SK-N-SH (cell line): ENCODE results near the gene STEEP1. TPM values are rescaled to one million over a fixed set of nuclear protein-coding genes. Genes with fewer than 3 reads are reported as not detected.

Source experiments
- CTCF ChIA-PET: fragments of 300-600, 350-600 bp; formaldehyde crosslinking; extraction: SDS; loops from one replicate; lab custom pipeline; 2021; lab: Yijun Ruan, JAX
- POLR2A ChIA-PET: fragments of 350-600 bp; sonication (Branson Sonifier 250); formaldehyde crosslinking; extraction: SDS; loops from one replicate; lab custom pipeline; 2020; ENCODE audit warnings: antibody characterized with exemption, inconsistent platforms; lab: Yijun Ruan, JAX
- DNase-seq: peaks from one replicate; pipeline ENCODE4 v3.0.0; 2012
- H2AFZ ChIP-seq: fragments of 200-600 bp; sonication (generic); 2 replicates; pipeline ENCODE4 v1.8.1; 2016; ENCODE audit warnings: antibody characterized with exemption, mild to moderate bottlenecking, low read depth
- H3F3A ChIP-seq: fragments of 200-600 bp; sonication (generic); replicated peaks from 2 replicates; pipeline ENCODE3; 2016; ENCODE audit warnings: antibody characterized with exemption, mild to moderate bottlenecking; ENCODE audit not compliant: insufficient read depth
- H3K27ac ChIP-seq, 2 experiments: fragments of 200-500 bp in 1 of 2; fragments of 200-600 bp in 1 of 2; sonication (Bioruptor generic) in 1 of 2; sonication (generic), shearing (Covaris generic) in 1 of 2; 2 replicates each; pipeline versions ENCODE4 v1.5.1 to v1.6.1; 2014 to 2016; ENCODE audit warnings: low read depth in 2 of 2, inconsistent platforms in 1 of 2, low read length in 1 of 2, mild to moderate bottlenecking in 1 of 2, mixed read lengths in 1 of 2
- H3K27me3 ChIP-seq: fragments of 200-600 bp; sonication (generic), shearing (Covaris generic); 2 replicates; pipeline ENCODE4 v1.6.1; 2016; ENCODE audit warnings: mixed run types; ENCODE audit not compliant: insufficient read depth
- H3K36me3 ChIP-seq, 2 experiments: fragments of 200-500 bp in 1 of 2; fragments of 200-600 bp in 1 of 2; sonication (Bioruptor generic) in 1 of 2; sonication (generic) in 1 of 2; replicated peaks in 1 of 2; 2 replicates each; pipeline versions ENCODE3 to v1.5.1; 2014 to 2016; ENCODE audit warnings: low read length in 1 of 2, mild to moderate bottlenecking in 1 of 2; ENCODE audit not compliant: insufficient read depth in 2 of 2, control insufficient read depth in 1 of 2
- H3K4me1 ChIP-seq, 2 experiments: fragments of 200-500 bp in 1 of 2; fragments of 200-600 bp in 1 of 2; sonication (Bioruptor generic) in 1 of 2; sonication (generic), shearing (Covaris generic) in 1 of 2; 2 replicates each; pipeline versions ENCODE4 v1.5.1 to v1.6.1; 2014 to 2016; ENCODE audit warnings: low read depth in 1 of 2, low read length in 1 of 2, mixed run types in 1 of 2; ENCODE audit not compliant: insufficient read depth in 2 of 2, control insufficient read depth in 1 of 2
- H3K4me2 ChIP-seq: fragments of 200-600 bp; sonication (generic), shearing (Covaris generic); 2 replicates; pipeline ENCODE4 v1.6.1; 2017; ENCODE audit warnings: mixed run types
- H3K4me3 ChIP-seq, 2 experiments: fragments of 200-500 bp in 1 of 2; fragments of 200-600 bp in 1 of 2; sonication (Bioruptor generic) in 1 of 2; sonication (generic), shearing (Covaris generic) in 1 of 2; 2 replicates each; pipeline versions ENCODE4 v1.5.1 to v1.8.1; 2014 to 2016; ENCODE audit warnings: low read depth in 2 of 2, inconsistent platforms in 1 of 2, low read length in 1 of 2, mild to moderate bottlenecking in 1 of 2, mixed read lengths in 1 of 2, moderate library complexity in 1 of 2
- H3K79me2 ChIP-seq: fragments of 200-600 bp; sonication (generic); 2 replicates; pipeline ENCODE4 v1.8.1; 2017; ENCODE audit warnings: mild to moderate bottlenecking; ENCODE audit not compliant: insufficient read depth
- H3K9ac ChIP-seq: fragments of 200-600 bp; sonication (generic); 2 replicates; pipeline ENCODE4 v1.6.1; 2017; ENCODE audit warnings: mixed run types
- H3K9me2 ChIP-seq: fragments of 200-600 bp; sonication (generic); 2 replicates; pipeline ENCODE4 v1.6.1; 2017; ENCODE audit warnings: mixed run types
- H3K9me3 ChIP-seq: fragments of 200-600 bp; sonication (generic); 2 replicates; pipeline ENCODE4 v1.6.1; 2017; ENCODE audit warnings: mixed run types, mild to moderate bottlenecking, moderate library complexity
- H4K20me1 ChIP-seq: fragments of 200-600 bp; sonication (generic); 2 replicates; pipeline ENCODE4 v1.6.1; 2017; ENCODE audit warnings: mild to moderate bottlenecking, mixed run types; ENCODE audit not compliant: insufficient read depth
- ELF1 ChIP-seq: IDR thresholded peaks from 2 replicates; pipeline ENCODE4 v1.4.0; 2012
- EZH2phosphoT487 ChIP-seq: fragments of 200-600 bp; sonication (generic); IDR thresholded peaks from 2 replicates; pipeline ENCODE4 v1.6.1; 2017; ENCODE audit warnings: low read depth, mixed run types, mild to moderate bottlenecking, antibody characterized with exemption, moderate library complexity, borderline replicate concordance
- FOSL2 ChIP-seq: IDR thresholded peaks from 2 replicates; pipeline ENCODE4 v1.4.0; 2012; ENCODE audit warnings: low read depth, mild to moderate bottlenecking, moderate library complexity, borderline replicate concordance
- FOXM1 ChIP-seq: IDR thresholded peaks from 2 replicates; pipeline ENCODE4 v1.4.0; 2012; ENCODE audit warnings: low read depth, mild to moderate bottlenecking
- NFIC ChIP-seq: IDR thresholded peaks from 2 replicates; pipeline ENCODE4 v1.4.0; 2012; ENCODE audit warnings: borderline replicate concordance
- NRF1 ChIP-seq: IDR thresholded peaks from 2 replicates; pipeline ENCODE4 v1.6.1; 2012; ENCODE audit warnings: low read depth, mild to moderate bottlenecking, low read length
- POLR2AphosphoS5 ChIP-seq: IDR thresholded peaks from 2 replicates; pipeline ENCODE4 v1.6.1; 2012; ENCODE audit warnings: low read depth, low read length
- RFX5 ChIP-seq: IDR thresholded peaks from 2 replicates; pipeline ENCODE4 v1.6.1; 2012; ENCODE audit warnings: mild to moderate bottlenecking, improper control_type of control experiment, low read length
- SIN3A ChIP-seq: IDR thresholded peaks from 2 replicates; pipeline ENCODE4 v1.6.1; 2012; ENCODE audit warnings: low read depth, mild to moderate bottlenecking, low read length, moderate library complexity, borderline replicate concordance
- SMC3 ChIP-seq: IDR thresholded peaks from 2 replicates; pipeline ENCODE4 v1.6.1; 2012; ENCODE audit warnings: low read depth, low read length, improper control_type of control experiment
- TAF1 ChIP-seq: IDR thresholded peaks from 2 replicates; pipeline ENCODE4 v1.6.1; 2012; ENCODE audit warnings: low read depth, mild to moderate bottlenecking, low read length, moderate library complexity, borderline replicate concordance
- TCF12 ChIP-seq: IDR thresholded peaks from 2 replicates; pipeline ENCODE4 v1.4.0; 2012
- TEAD4 ChIP-seq: IDR thresholded peaks from 2 replicates; pipeline ENCODE4 v1.4.0; 2012; ENCODE audit warnings: mild to moderate bottlenecking, borderline replicate concordance; ENCODE audit not compliant: insufficient read depth
- WGBS: methylation state at CpG from one replicate; pipeline ENCODE4 v1.1.6; 2017; ENCODE audit warnings: low lambda C conversion rate; 5-methylcytosine and 5-hydroxymethylcytosine counted together
- polyA plus RNA-seq, 3 experiments: library from polyadenylated mRNA; depleted of rRNA; stranded (reverse); fragments of >200 nt; gene quantifications; 2 replicates each; pipeline ENCODE4 v1.2.3, GENCODE V29; 2012
- TF ChIP-seq, protein P1 (sequence below): fragments of 150-350 bp; IDR thresholded peaks from 2 replicates; pipeline ENCODE4 v1.6.1; 2017; ENCODE audit warnings: antibody characterized with exemption, low read length, low read depth, borderline replicate concordance
- TF ChIP-seq, protein P2 (sequence below): IDR thresholded peaks from 2 replicates; pipeline ENCODE4 v1.4.0; 2012; ENCODE audit warnings: low read depth, borderline replicate concordance
- TF ChIP-seq, protein P3 (sequence below): IDR thresholded peaks from 2 replicates; pipeline ENCODE4; 2012
- TF ChIP-seq, protein P4 (sequence below): fragments of 200-600 bp; sonication (generic); IDR thresholded peaks from 2 replicates; pipeline ENCODE4 v1.6.1; 2017; ENCODE audit warnings: antibody characterized with exemption, mild to moderate bottlenecking, moderate library complexity

STEEP1 gene
- polyA plus RNA-seq, 1 of the 3 experiments (the other 2 are of a cell fraction) = 19.2 TPM

DNA sequence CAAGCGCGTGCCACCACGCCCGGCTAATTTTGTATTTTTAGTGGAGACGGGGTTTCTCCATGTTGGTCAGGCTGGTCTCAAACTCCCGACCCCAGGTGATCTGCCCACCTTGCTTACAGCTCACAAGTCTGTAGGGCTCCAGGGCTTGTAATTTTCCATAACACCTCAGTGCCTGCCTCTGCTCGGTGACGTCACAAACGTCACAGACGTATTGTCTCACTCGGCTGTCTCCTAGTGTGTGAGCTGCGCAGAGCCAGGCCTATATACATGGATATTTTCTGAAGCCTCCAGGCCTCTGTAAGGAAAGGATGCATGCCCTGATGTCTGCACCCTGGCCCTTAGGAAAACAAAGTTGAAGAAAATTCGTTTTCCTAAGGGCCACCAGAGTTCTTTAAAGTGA lies 49.6 kb upstream of the STEEP1 start:
- Histone ChIP-seq H3K27me3 (no peaks in the 10 kb centered on the region; the same call in 1 of the 2 replicates), H3K4me1 (no peaks in the 10 kb centered on the region), H3K9me2 (no peaks in the 10 kb centered on the region), H3K4me3 (no peak overlapping the region), H3K9ac (no peak overlapping the region), H3K79me2 (no peaks in the 10 kb centered on the region), H3F3A (no peaks in the 10 kb centered on the region), H3K9me3 (no peaks in the 10 kb centered on the region), H3K27ac (no peak overlapping the region), H3K36me3 (no peaks in the 10 kb centered on the region), H4K20me1 (no peaks in the 10 kb centered on the region), H3K4me2 (no peak overlapping the region), H2AFZ (no peak overlapping the region)
- WGBS = 57% methylated on average over 13 of the region's 13 CpGs
- ChIA-PET POLR2A (no interaction called here), CTCF (no interaction called here)
- no peak for DNase-seq
- TF ChIP-seq ELF1 (no peak), NFIC (no peak), EZH2phosphoT487 (no peak), SIN3A (no peak), TCF12 (no peak), FOXM1 (no peak), NRF1 (no peak), TAF1 (no peak), TEAD4 (no peak), RFX5 (no peak), FOSL2 (no peak), SMC3 (no peak), POLR2AphosphoS5 (no peak)
- TF ChIP-seq, protein P1, sequence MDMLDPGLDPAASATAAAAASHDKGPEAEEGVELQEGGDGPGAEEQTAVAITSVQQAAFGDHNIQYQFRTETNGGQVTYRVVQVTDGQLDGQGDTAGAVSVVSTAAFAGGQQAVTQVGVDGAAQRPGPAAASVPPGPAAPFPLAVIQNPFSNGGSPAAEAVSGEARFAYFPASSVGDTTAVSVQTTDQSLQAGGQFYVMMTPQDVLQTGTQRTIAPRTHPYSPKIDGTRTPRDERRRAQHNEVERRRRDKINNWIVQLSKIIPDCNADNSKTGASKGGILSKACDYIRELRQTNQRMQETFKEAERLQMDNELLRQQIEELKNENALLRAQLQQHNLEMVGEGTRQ = no peak
- TF ChIP-seq, protein P2, sequence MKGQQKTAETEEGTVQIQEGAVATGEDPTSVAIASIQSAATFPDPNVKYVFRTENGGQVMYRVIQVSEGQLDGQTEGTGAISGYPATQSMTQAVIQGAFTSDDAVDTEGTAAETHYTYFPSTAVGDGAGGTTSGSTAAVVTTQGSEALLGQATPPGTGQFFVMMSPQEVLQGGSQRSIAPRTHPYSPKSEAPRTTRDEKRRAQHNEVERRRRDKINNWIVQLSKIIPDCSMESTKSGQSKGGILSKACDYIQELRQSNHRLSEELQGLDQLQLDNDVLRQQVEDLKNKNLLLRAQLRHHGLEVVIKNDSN = no peak
- TF ChIP-seq, protein P3, sequence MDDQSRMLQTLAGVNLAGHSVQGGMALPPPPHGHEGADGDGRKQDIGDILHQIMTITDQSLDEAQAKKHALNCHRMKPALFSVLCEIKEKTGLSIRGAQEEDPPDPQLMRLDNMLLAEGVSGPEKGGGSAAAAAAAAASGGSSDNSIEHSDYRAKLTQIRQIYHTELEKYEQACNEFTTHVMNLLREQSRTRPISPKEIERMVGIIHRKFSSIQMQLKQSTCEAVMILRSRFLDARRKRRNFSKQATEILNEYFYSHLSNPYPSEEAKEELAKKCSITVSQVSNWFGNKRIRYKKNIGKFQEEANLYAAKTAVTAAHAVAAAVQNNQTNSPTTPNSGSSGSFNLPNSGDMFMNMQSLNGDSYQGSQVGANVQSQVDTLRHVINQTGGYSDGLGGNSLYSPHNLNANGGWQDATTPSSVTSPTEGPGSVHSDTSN = no peak
- TF ChIP-seq, protein P4, sequence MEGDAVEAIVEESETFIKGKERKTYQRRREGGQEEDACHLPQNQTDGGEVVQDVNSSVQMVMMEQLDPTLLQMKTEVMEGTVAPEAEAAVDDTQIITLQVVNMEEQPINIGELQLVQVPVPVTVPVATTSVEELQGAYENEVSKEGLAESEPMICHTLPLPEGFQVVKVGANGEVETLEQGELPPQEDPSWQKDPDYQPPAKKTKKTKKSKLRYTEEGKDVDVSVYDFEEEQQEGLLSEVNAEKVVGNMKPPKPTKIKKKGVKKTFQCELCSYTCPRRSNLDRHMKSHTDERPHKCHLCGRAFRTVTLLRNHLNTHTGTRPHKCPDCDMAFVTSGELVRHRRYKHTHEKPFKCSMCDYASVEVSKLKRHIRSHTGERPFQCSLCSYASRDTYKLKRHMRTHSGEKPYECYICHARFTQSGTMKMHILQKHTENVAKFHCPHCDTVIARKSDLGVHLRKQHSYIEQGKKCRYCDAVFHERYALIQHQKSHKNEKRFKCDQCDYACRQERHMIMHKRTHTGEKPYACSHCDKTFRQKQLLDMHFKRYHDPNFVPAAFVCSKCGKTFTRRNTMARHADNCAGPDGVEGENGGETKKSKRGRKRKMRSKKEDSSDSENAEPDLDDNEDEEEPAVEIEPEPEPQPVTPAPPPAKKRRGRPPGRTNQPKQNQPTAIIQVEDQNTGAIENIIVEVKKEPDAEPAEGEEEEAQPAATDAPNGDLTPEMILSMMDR = no peak
